Pancreas (tissue), 10 donors: ENCODE measurements around the gene OSBP. TPM values are rescaled to one million over a fixed set of nuclear protein-coding genes. Genes with fewer than 3 reads are reported as not detected.
"Not testable (repeated sequence)": the region's sequence is repeated elsewhere in the genome, so short reads cannot be mapped to it uniquely, and the experiment has no call there.

Experiments used
- ATAC-seq, 4 donors: fragments of 200-7000 bp; cut with Tn5 transposase; one replicate each; pipeline versions ENCODE4 v1.8.0 to v1.9.1; 2020; ENCODE audit warnings: mild to moderate bottlenecking in 4 of 4, moderate library complexity in 4 of 4
- DNase-seq, 6 donors: peaks; one replicate each; pipeline ENCODE4 v3.0.0-alpha.2; 2020
- FAIRE-seq: peaks from 2 replicates; lab custom pipeline; 2012; peaks lifted over from hg19 to GRCh38; lab: Jason Lieb, UNC
- H3K27ac ChIP-seq, 4 donors: fragments of 200-600 bp; sonication (generic); 1 replicate in 3 of 4; 2 replicates in 1 of 4; pipeline versions ENCODE4 v1.5.0 to v1.8.0; 2020
- H3K27me3 ChIP-seq, 4 donors: fragments of 200-600 bp; one replicate each; pipeline ENCODE4 v1.8.0; 2021
- H3K36me3 ChIP-seq, 3 donors: fragments of 200-600 bp; sonication (generic) in 1 of 3; one replicate each; pipeline versions ENCODE4 v1.5.0 to v1.8.0; 2020 to 2021
- H3K4me1 ChIP-seq, 3 donors: fragments of 200-600 bp; one replicate each; pipeline ENCODE4 v1.8.0; 2021
- H3K4me3 ChIP-seq, 4 donors: fragments of 200-600 bp; sonication (generic) in 2 of 4; one replicate each; pipeline versions ENCODE4 v1.5.0 to v1.8.0; 2020 to 2021
- H3K9me3 ChIP-seq, 4 donors: fragments of 200-600 bp; one replicate each; pipeline ENCODE4 v1.8.0; 2021
- CTCF ChIP-seq, 4 donors: fragments of 200-600 bp; sonication (generic) in 3 of 4; IDR thresholded peaks; one replicate each; pipeline versions ENCODE4 v1.5.0 to v1.8.0; 2021; ENCODE audit warnings: antibody characterized with exemption in 4 of 4
- WGBS, 2 donors: extraction: QIAGEN DNeasy Blood & Tissue Kit; methylation state at CpG; one replicate each; pipeline ENCODE4 v1.1.7; 2013; 5-methylcytosine and 5-hydroxymethylcytosine counted together
- intact Hi-C, 3 donors: fragments of 100-400 bp; cut with DNase I; formaldehyde crosslinking; loops; one replicate each; pipeline versions ENCODE4 v1.11.1 to v1.14.2; 2022
- polyA plus RNA-seq, 2 donors: library from polyadenylated mRNA; stranded (reverse); fragments of 200-250 nt; gene quantifications; one replicate each; pipeline ENCODE4 v1.2.3, GENCODE V29; 2013
- total RNA-seq, 6 donors: library from RNA; stranded (reverse); fragmentation: NEBNext Ultra II Directional in 4 of 6; extraction: Animal tissue kit (Norgen Biotek cat#: 25700) in 4 of 6; gene quantifications; one replicate each; pipeline versions ENCODE4 v1.2.1 to v1.2.4, GENCODE V29; 2021 to 2023
- donor health status: healthy with polysubstance abuse.
- donor health status: DM: no; HTN: no; CAD: no; lungs with moderate emphysema.
- donor health status: DM: no; HTN: no; CAD: no.
- donor health status: control.
- donor health status: control.
- donor health status: Bipolar disorder and iron deficiency.
- donor health status: DM: yes; HTN: yes; CAD: no.
- donor health status: DM: no; HTN: no; CAD: no.
- donor health status: DM: no; HTN: no; CAD: no.
- donor health status: DM: yes; HTN: yes; CAD: no.

The OSBP gene
- total and polyA plus RNA-seq, 8 donors: 12.4 to 39.7 (median 35.3) TPM

GRCh38 chr11:59629996-59630395 lies 14.4 kb upstream of the OSBP start:
- no peak for FAIRE-seq
- no peak for DNase-seq
- TF ChIP-seq CTCF (IDR thresholded peaks at IDR 0.05): no peak

GRCh38 chr11:59626969-59627368 lies 11.4 kb upstream of the OSBP start:
- not testable (repeated sequence) for FAIRE-seq
- WGBS, 2 donors: 85 to 90% methylated on average over 4 of the region's 4 CpGs

More at GRCh38 chr11:59629996-59630395, 14.4 kb upstream of the OSBP start:
- no peaks in the 10 kb centered on the region for H3K36me3 ChIP-seq
- ATAC-seq: no peak
- H3K4me3 ChIP-seq: no peak overlapping the region
- intact Hi-C loops: no loop called here
- no peaks in the 10 kb centered on the region for H3K27me3 ChIP-seq
- H3K9me3 ChIP-seq: no peaks in the 10 kb centered on the region
- no peaks in the 10 kb centered on the region for H3K4me1 ChIP-seq
- no peak overlapping the region for H3K27ac ChIP-seq

GRCh38 chr11:59625703-59626102 lies 10.1 kb upstream of the OSBP start:
- FAIRE-seq: no peak
- no peak overlapping the region for H3K4me3 ChIP-seq
- 85 to 95% methylated on average over 3 of the region's 3 CpGs for WGBS, 2 donors
- H3K27me3 ChIP-seq: no peaks in the 10 kb centered on the region
- peaks cover 0 to 3% (median 0%) of the 10 kb centered on the region in 3 donors for H3K4me1 ChIP-seq
- no peaks in the 10 kb centered on the region for H3K36me3 ChIP-seq
- H3K27ac ChIP-seq: no peak overlapping the region
- no peak for ATAC-seq
- TF ChIP-seq CTCF (IDR thresholded peaks at IDR 0.05): no peak
- intact Hi-C loops: no loop called here
- no peaks in the 10 kb centered on the region for H3K9me3 ChIP-seq
- DNase-seq: no peak

More at GRCh38 chr11:59626969-59627368, 11.4 kb upstream of the OSBP start:
- H3K36me3 ChIP-seq, intact Hi-C loops, H3K9me3 ChIP-seq, H3K4me1 ChIP-seq, ATAC-seq, H3K4me3 ChIP-seq, DNase-seq, H3K27ac ChIP-seq, H3K27me3 ChIP-seq: not testable (repeated sequence)

- H3K27ac ChIP-seq: no peak overlapping the region
- H3K36me3 ChIP-seq: no peaks in the 10 kb centered on the region
- intact Hi-C loops: no loop called here
- FAIRE-seq: no peak
- TF ChIP-seq CTCF (IDR thresholded peaks at IDR 0.05): no peak
- ATAC-seq: no peak
- H3K27me3 ChIP-seq: no peaks in the 10 kb centered on the region
- no peak for DNase-seq
- peaks cover 16 to 21% (median 16%) of the 10 kb centered on the region in 3 donors for H3K4me1 ChIP-seq
- 30 to 37% methylated on average over 1 of the region's 1 CpG for WGBS, 2 donors
- no peaks in the 10 kb centered on the region for H3K9me3 ChIP-seq
- no peak overlapping the region for H3K4me3 ChIP-seq
These were observed 2.3 kb upstream of the OSBP start for GRCh38 chr11:59617876-59618275.

- Histone ChIP-seq H3K27me3 (no peaks in the 10 kb centered on the region), H3K36me3 (no peaks in the 10 kb centered on the region), H3K4me1 (peaks cover 20 to 35% (median 28%) of the 10 kb centered on the region in 3 donors), H3K9me3 (no peaks in the 10 kb centered on the region), H3K27ac (peak overlapping the region; percentile 82 to 96 (median 89)), H3K4me3 (peak overlapping the region; percentile 5 to 48 (median 32))
- no peak for TF ChIP-seq CTCF (IDR thresholded peaks at IDR 0.05)
- intact Hi-C loops: no loop called here
- 4% methylated on average over 18 of the region's 18 CpGs for WGBS, 2 donors
- ATAC-seq: no peak
- DNase-seq: peak in 3 of 6 donors; percentile 86 to 96 (median 96)
- FAIRE-seq: no peak
These were observed 915 bp upstream of the OSBP start for GRCh38 chr11:59616396-59616982.
